Large intestine (tissue), 3 donors: ENCODE data around the gene C2orf76. TPM values are rescaled to one million over a fixed set of nuclear protein-coding genes. Genes with fewer than 3 reads are reported as not detected.
"Not testable (repeated sequence)": the region's sequence is repeated elsewhere in the genome, so short reads cannot be mapped to it uniquely, and the experiment has no call there.

Source experiments
- DNase-seq, 2 donors: peaks; one replicate each; pipeline versions ENCODE4 v3.0.0 to v3.0.0-alpha.2; 2013
- H3K27ac ChIP-seq: one replicate; pipeline ENCODE4 v1.5.1; 2013; ENCODE audit warnings: low read length
- H3K27me3 ChIP-seq: 2 replicates; pipeline ENCODE4 v1.6.1; 2013; ENCODE audit warnings: low read length; ENCODE audit not compliant: control insufficient read depth, insufficient read depth
- H3K36me3 ChIP-seq: 2 replicates; pipeline ENCODE4 v1.6.1; 2013; ENCODE audit warnings: low read length; ENCODE audit not compliant: control insufficient read depth, insufficient read depth
- H3K4me1 ChIP-seq: one replicate; pipeline ENCODE4 v1.6.1; 2013; ENCODE audit warnings: low read length; ENCODE audit not compliant: control insufficient read depth, insufficient read depth
- H3K4me3 ChIP-seq: one replicate; pipeline ENCODE4 v1.5.1; 2013; ENCODE audit warnings: low read length
- H3K9me3 ChIP-seq: one replicate; pipeline ENCODE4 v1.6.1; 2013; ENCODE audit warnings: mild to moderate bottlenecking, low read depth, low read length, moderate library complexity; ENCODE audit not compliant: control insufficient read depth
- WGBS: methylation state at CpG from one replicate; pipeline ENCODE4 v1.1.5; 2013; ENCODE audit warnings: low lambda C conversion rate; ENCODE audit not compliant: insufficient coverage; 5-methylcytosine and 5-hydroxymethylcytosine counted together
- polyA plus RNA-seq: library from polyadenylated mRNA; unstranded; fragments of 120-200 nt; gene quantifications from one replicate; pipeline ENCODE4 v1.2.1, GENCODE V29; 2013

The C2orf76 gene
- polyA plus RNA-seq, 1 donor: 11.9 TPM

GRCh38 chr2:119288576-119288975 lies 78.1 kb downstream of the C2orf76 start:
- Histone ChIP-seq H3K4me1 (no peaks in the 10 kb centered on the region), H3K27me3 (no peaks in the 10 kb centered on the region), H3K9me3 (no peaks in the 10 kb centered on the region), H3K4me3 (no peak overlapping the region), H3K27ac (no peak overlapping the region), H3K36me3 (no peaks in the 10 kb centered on the region)
- no CpG with 5 or more reads among the region's 6 CpGs for WGBS
- no peak for DNase-seq

- Histone ChIP-seq H3K4me3 (no peak overlapping the region), H3K27me3 (peaks cover 5% of the 10 kb centered on the region), H3K36me3 (no peaks in the 10 kb centered on the region), H3K27ac (no peak overlapping the region), H3K9me3 (no peaks in the 10 kb centered on the region), H3K4me1 (no peaks in the 10 kb centered on the region)
- DNase-seq: no peak
- no CpG with 5 or more reads among the region's 8 CpGs for WGBS
These were observed 80.0 kb downstream of the C2orf76 start for GRCh38 chr2:119286661-119287060.

- no CpG with 5 or more reads among the region's 10 CpGs for WGBS
- Histone ChIP-seq H3K27me3 (peaks cover 5% of the 10 kb centered on the region), H3K36me3 (no peaks in the 10 kb centered on the region), H3K27ac (no peak overlapping the region), H3K4me1 (no peaks in the 10 kb centered on the region), H3K9me3 (no peaks in the 10 kb centered on the region), H3K4me3 (no peak overlapping the region)
- DNase-seq: no peak
These were observed 82.7 kb downstream of the C2orf76 start for GRCh38 chr2:119283873-119284331.

- H3K9me3 ChIP-seq: no peaks in the 10 kb centered on the region
- H3K27ac ChIP-seq: no peak overlapping the region
- no CpG with 5 or more reads among the region's 4 CpGs for WGBS
- H3K27me3 ChIP-seq: peaks cover 5% of the 10 kb centered on the region
- no peak overlapping the region for H3K4me3 ChIP-seq
- no peak for DNase-seq
- no peaks in the 10 kb centered on the region for H3K36me3 ChIP-seq
- no peaks in the 10 kb centered on the region for H3K4me1 ChIP-seq
These were observed 83.6 kb downstream of the C2orf76 start for GRCh38 chr2:119282996-119283511.

- Histone ChIP-seq H3K4me3 (no peak overlapping the region), H3K36me3 (no peaks in the 10 kb centered on the region), H3K4me1 (no peaks in the 10 kb centered on the region), H3K27me3 (peaks cover 5% of the 10 kb centered on the region), H3K27ac (no peak overlapping the region), H3K9me3 (no peaks in the 10 kb centered on the region)
- 93% methylated on average over 2 of the region's 21 CpGs for WGBS
- no peak for DNase-seq
These were observed 84.3 kb downstream of the C2orf76 start for GRCh38 chr2:119282146-119282995.

GRCh38 chr2:119280680-119281079 lies 86.0 kb downstream of the C2orf76 start:
- Histone ChIP-seq H3K27ac (no peak overlapping the region), H3K36me3 (no peaks in the 10 kb centered on the region), H3K4me1 (no peaks in the 10 kb centered on the region), H3K27me3 (peaks cover 5% of the 10 kb centered on the region), H3K9me3 (no peaks in the 10 kb centered on the region), H3K4me3 (no peak overlapping the region)
- WGBS: no CpG with 5 or more reads among the region's 4 CpGs
- no peak for DNase-seq

- WGBS: 100% methylated on average over 1 of the region's 6 CpGs
- peaks cover 5% of the 10 kb centered on the region for H3K27me3 ChIP-seq
- H3K4me1 ChIP-seq: no peaks in the 10 kb centered on the region
- no peak overlapping the region for H3K27ac ChIP-seq
- H3K4me3 ChIP-seq: no peak overlapping the region
- H3K9me3 ChIP-seq: no peaks in the 10 kb centered on the region
- no peak for DNase-seq
- no peaks in the 10 kb centered on the region for H3K36me3 ChIP-seq
These were observed 87.0 kb downstream of the C2orf76 start for GRCh38 chr2:119279666-119280065.

- Histone ChIP-seq H3K4me3 (no peak overlapping the region), H3K27me3 (peaks cover 5% of the 10 kb centered on the region), H3K36me3 (no peaks in the 10 kb centered on the region), H3K4me1 (no peaks in the 10 kb centered on the region), H3K9me3 (no peaks in the 10 kb centered on the region), H3K27ac (no peak overlapping the region)
- WGBS: no CpG with 5 or more reads among the region's 6 CpGs
- DNase-seq: no peak
These were observed 87.7 kb downstream of the C2orf76 start for GRCh38 chr2:119278946-119279345.

GRCh38 chr2:119278385-119278784 lies 88.2 kb downstream of the C2orf76 start:
- not testable (repeated sequence) for H3K4me1 ChIP-seq, H3K4me3 ChIP-seq, H3K36me3 ChIP-seq, H3K27ac ChIP-seq, H3K9me3 ChIP-seq, DNase-seq, H3K27me3 ChIP-seq
- WGBS: no CpG with 5 or more reads among the region's 2 CpGs

GRCh38 chr2:119276864-119277263 lies 89.8 kb downstream of the C2orf76 start:
- WGBS: 62% methylated on average over 3 of the region's 8 CpGs
- no peak for DNase-seq
- no peaks in the 10 kb centered on the region for H3K27me3 ChIP-seq
- no peaks in the 10 kb centered on the region for H3K4me1 ChIP-seq
- no peak overlapping the region for H3K4me3 ChIP-seq
- H3K27ac ChIP-seq: no peak overlapping the region
- no peaks in the 10 kb centered on the region for H3K9me3 ChIP-seq
- no peaks in the 10 kb centered on the region for H3K36me3 ChIP-seq

- Histone ChIP-seq H3K36me3 (no peaks in the 10 kb centered on the region), H3K27ac (no peak overlapping the region), H3K4me3 (no peak overlapping the region), H3K9me3 (no peaks in the 10 kb centered on the region), H3K27me3 (no peaks in the 10 kb centered on the region), H3K4me1 (no peaks in the 10 kb centered on the region)
- DNase-seq: no peak
These were observed 99.0 kb downstream of the C2orf76 start for GRCh38 chr2:119267604-119268003.
